ENCODE data around the gene ALKBH5.

- TF ChIP-seq, protein P1, sequence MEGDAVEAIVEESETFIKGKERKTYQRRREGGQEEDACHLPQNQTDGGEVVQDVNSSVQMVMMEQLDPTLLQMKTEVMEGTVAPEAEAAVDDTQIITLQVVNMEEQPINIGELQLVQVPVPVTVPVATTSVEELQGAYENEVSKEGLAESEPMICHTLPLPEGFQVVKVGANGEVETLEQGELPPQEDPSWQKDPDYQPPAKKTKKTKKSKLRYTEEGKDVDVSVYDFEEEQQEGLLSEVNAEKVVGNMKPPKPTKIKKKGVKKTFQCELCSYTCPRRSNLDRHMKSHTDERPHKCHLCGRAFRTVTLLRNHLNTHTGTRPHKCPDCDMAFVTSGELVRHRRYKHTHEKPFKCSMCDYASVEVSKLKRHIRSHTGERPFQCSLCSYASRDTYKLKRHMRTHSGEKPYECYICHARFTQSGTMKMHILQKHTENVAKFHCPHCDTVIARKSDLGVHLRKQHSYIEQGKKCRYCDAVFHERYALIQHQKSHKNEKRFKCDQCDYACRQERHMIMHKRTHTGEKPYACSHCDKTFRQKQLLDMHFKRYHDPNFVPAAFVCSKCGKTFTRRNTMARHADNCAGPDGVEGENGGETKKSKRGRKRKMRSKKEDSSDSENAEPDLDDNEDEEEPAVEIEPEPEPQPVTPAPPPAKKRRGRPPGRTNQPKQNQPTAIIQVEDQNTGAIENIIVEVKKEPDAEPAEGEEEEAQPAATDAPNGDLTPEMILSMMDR (IDR thresholded peaks at IDR 0.05; ENCODE audit: poor library complexity): no peak
- TF ChIP-seq EZH2 (IDR thresholded peaks at IDR 0.05; ENCODE audit: borderline replicate concordance): no peak
These were observed 61.6 kb downstream of the ALKBH5 start for GRCh38 chr17:18245038-18245776.
